Measurements from ENCODE around the gene DHH.

DNA sequence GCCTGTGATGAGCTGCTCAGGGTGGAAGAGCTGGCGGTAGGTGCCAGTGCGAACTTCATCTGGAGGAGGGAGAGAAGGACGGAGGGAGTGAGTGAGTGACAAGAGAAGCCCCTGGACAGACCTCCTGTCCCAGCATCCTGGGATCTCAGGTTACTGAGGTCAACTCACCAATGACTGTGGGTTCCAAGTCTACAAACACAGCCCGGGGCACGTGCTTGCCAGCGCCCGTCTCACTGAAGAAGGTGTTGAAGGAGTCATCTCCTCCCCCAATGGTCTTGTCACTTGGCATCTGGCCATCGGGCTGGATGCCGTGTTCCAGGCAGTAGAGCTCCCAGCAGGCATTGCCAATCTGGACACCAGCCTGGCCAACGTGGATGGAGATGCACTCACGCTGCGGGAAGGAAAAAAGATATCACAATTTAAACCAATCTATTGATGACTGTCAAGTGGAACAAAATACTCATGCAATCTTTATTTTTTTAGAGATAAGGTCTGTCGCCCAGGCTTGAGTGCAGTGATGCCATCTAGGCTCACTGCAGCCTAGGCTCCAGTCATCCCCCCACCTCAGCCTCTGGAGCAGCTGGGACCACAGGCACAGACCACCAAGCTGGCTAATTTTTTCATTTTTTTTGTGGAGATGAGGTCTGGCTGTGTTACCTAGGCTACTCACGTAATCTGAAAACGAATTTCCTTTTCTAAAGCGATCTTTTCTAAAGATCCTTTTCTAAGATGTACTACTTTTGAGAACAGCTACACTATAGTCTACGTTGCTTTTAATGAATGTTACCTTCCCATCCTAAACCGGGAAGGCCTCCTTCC lies 34.9 kb upstream of the DHH start:
- no peak for TF ChIP-seq SIN3A (IDR thresholded peaks at IDR 0.05; ENCODE audit: borderline replicate concordance, insufficient read depth, low read length)
- TF ChIP-seq, protein P1, sequence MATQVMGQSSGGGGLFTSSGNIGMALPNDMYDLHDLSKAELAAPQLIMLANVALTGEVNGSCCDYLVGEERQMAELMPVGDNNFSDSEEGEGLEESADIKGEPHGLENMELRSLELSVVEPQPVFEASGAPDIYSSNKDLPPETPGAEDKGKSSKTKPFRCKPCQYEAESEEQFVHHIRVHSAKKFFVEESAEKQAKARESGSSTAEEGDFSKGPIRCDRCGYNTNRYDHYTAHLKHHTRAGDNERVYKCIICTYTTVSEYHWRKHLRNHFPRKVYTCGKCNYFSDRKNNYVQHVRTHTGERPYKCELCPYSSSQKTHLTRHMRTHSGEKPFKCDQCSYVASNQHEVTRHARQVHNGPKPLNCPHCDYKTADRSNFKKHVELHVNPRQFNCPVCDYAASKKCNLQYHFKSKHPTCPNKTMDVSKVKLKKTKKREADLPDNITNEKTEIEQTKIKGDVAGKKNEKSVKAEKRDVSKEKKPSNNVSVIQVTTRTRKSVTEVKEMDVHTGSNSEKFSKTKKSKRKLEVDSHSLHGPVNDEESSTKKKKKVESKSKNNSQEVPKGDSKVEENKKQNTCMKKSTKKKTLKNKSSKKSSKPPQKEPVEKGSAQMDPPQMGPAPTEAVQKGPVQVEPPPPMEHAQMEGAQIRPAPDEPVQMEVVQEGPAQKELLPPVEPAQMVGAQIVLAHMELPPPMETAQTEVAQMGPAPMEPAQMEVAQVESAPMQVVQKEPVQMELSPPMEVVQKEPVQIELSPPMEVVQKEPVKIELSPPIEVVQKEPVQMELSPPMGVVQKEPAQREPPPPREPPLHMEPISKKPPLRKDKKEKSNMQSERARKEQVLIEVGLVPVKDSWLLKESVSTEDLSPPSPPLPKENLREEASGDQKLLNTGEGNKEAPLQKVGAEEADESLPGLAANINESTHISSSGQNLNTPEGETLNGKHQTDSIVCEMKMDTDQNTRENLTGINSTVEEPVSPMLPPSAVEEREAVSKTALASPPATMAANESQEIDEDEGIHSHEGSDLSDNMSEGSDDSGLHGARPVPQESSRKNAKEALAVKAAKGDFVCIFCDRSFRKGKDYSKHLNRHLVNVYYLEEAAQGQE (IDR thresholded peaks at IDR 0.05; ENCODE audit: insufficient read depth in 1 of 2, low read depth in 2 of 2, low read length in 2 of 2), result no peak
- TF ChIP-seq TAF1 (IDR thresholded peaks at IDR 0.05; ENCODE audit: borderline replicate concordance, insufficient read depth, low read length), result no peak
- TF ChIP-seq POLR2AphosphoS5 (IDR thresholded peaks at IDR 0.05; ENCODE audit: low read depth, low read length), result peak; percentile 66; the same call in 1 of the 2 replicates
- no peak for TF ChIP-seq FOXP2 (optimal IDR thresholded peaks at IDR 0.05; ENCODE audit: borderline replicate concordance, extremely low read depth, extremely low read length, insufficient read depth)

Data from PFSK-1 (cell line).